AG04450 (cell line): ENCODE measurements around the gene MED25. TPM values are rescaled to one million over a fixed set of nuclear protein-coding genes. Genes with fewer than 3 reads are reported as not detected.

ENCODE experiments used
- CTCF ChIA-PET: fragments of 300-600, 350-600 bp; formaldehyde crosslinking; extraction: SDS; loops from one replicate; lab custom pipeline; 2022; ENCODE audit warnings: antibody characterized with exemption, inconsistent platforms; lab: Charles Lee
- POLR2A ChIA-PET: fragments of 350-600 bp; formaldehyde crosslinking; extraction: SDS; loops from one replicate; lab custom pipeline; 2021; ENCODE audit warnings: antibody characterized with exemption, inconsistent platforms; lab: Yijun Ruan, JAX
- DNase-seq: peaks from one replicate; pipeline ENCODE4 v3.0.0-alpha.2; 2011; ENCODE audit warnings: low read depth, low spot score
- H3K27ac ChIP-seq: one replicate; pipeline ENCODE4 v1.5.1; 2012; ENCODE audit warnings: low read depth, low read length, control low read depth
- H3K27me3 ChIP-seq: one replicate; pipeline ENCODE4 v1.6.0; 2012; ENCODE audit warnings: low read length; ENCODE audit not compliant: control insufficient read depth, insufficient read depth
- H3K4me3 ChIP-seq: 2 replicates; pipeline ENCODE4 v1.5.1; 2011; ENCODE audit warnings: mild to moderate bottlenecking, low read depth, low read length, control low read depth
- H3K9me3 ChIP-seq: 2 replicates; pipeline ENCODE4 v1.5.1; 2012; ENCODE audit warnings: low read length; ENCODE audit not compliant: control insufficient read depth, insufficient read depth
- polyA plus RNA-seq: library from polyadenylated mRNA; depleted of rRNA; stranded (reverse); fragments of >200 nt; gene quantifications from 2 replicates; pipeline ENCODE4 v1.2.3, GENCODE V29; 2011
- TF ChIP-seq, protein P1 (sequence below): IDR thresholded peaks from 2 replicates; pipeline ENCODE4 v1.5.1; 2011; ENCODE audit warnings: low read depth, low read length, control low read depth, inconsistent platforms

MED25 gene
- polyA plus RNA-seq, 1 experiment: 12.6 TPM

DNA sequence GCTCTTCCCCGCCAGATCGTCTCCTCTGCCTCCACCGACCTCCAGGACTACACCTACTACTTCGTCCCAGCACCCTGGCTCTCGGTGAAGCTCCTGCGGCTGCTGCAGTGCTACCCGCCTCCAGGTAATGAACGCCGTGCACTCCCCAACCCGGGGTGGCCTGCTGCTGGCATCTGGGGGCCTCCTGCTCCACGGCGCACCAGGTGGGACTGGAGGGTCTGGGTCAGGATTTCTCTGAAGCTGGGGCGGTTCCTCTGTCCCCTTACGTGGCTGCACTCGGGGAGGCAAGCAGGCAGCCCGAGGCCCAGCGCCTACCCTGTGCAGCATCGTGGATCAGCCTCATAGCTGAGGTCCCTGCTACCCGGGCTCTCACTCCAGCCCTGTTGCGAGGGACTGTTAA lies 22.5 kb upstream of the MED25 start:
- ChIA-PET POLR2A (no interaction called here), CTCF (no interaction called here)
- no peak for DNase-seq
- no peak overlapping the region for H3K27ac ChIP-seq
- TF ChIP-seq, protein P1, sequence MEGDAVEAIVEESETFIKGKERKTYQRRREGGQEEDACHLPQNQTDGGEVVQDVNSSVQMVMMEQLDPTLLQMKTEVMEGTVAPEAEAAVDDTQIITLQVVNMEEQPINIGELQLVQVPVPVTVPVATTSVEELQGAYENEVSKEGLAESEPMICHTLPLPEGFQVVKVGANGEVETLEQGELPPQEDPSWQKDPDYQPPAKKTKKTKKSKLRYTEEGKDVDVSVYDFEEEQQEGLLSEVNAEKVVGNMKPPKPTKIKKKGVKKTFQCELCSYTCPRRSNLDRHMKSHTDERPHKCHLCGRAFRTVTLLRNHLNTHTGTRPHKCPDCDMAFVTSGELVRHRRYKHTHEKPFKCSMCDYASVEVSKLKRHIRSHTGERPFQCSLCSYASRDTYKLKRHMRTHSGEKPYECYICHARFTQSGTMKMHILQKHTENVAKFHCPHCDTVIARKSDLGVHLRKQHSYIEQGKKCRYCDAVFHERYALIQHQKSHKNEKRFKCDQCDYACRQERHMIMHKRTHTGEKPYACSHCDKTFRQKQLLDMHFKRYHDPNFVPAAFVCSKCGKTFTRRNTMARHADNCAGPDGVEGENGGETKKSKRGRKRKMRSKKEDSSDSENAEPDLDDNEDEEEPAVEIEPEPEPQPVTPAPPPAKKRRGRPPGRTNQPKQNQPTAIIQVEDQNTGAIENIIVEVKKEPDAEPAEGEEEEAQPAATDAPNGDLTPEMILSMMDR: no peak
- H3K4me3 ChIP-seq: no peak overlapping the region
- H3K9me3 ChIP-seq: peaks cover 3% of the 10 kb centered on the region; the same call in 1 of the 2 replicates
- no peaks in the 10 kb centered on the region for H3K27me3 ChIP-seq

GRCh38 chr19:49798574-49798973 lies 19.5 kb upstream of the MED25 start:
- Histone ChIP-seq H3K9me3 (peaks cover 3% of the 10 kb centered on the region; the same call in 1 of the 2 replicates), H3K27ac (no peak overlapping the region), H3K4me3 (no peak overlapping the region), H3K27me3 (no peaks in the 10 kb centered on the region)
- ChIA-PET CTCF (no interaction called here), POLR2A (no interaction called here)
- no peak for DNase-seq
- TF ChIP-seq, protein P1: no peak

DNA sequence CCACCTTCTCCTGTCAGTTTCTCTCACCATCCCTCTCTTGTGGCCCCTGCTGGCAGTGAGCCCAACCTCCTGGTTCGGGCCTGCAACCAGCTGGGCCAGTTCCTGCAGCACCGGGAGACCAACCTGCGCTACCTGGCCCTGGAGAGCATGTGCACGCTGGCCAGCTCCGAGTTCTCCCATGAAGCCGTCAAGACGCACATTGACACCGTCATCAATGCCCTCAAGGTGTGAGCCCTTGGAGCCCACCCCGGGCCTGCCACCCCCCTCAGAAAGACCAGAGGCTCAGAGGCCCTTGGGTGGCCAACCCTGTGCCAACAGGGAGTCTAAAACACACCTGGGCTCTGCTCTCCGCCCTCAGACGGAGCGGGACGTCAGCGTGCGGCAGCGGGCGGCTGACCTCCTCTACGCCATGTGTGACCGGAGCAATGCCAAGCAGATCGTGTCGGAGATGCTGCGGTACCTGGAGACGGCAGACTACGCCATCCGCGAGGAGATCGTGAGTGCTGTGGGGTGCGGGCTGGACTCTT lies 18.8 kb upstream of the MED25 start:
- DNase-seq: no peak
- Histone ChIP-seq H3K27me3 (no peaks in the 10 kb centered on the region), H3K9me3 (peaks cover 3% of the 10 kb centered on the region; the same call in 1 of the 2 replicates), H3K4me3 (no peak overlapping the region), H3K27ac (no peak overlapping the region)
- ChIA-PET CTCF (no interaction called here), POLR2A (no interaction called here)
- TF ChIP-seq, protein P1: no peak

DNA sequence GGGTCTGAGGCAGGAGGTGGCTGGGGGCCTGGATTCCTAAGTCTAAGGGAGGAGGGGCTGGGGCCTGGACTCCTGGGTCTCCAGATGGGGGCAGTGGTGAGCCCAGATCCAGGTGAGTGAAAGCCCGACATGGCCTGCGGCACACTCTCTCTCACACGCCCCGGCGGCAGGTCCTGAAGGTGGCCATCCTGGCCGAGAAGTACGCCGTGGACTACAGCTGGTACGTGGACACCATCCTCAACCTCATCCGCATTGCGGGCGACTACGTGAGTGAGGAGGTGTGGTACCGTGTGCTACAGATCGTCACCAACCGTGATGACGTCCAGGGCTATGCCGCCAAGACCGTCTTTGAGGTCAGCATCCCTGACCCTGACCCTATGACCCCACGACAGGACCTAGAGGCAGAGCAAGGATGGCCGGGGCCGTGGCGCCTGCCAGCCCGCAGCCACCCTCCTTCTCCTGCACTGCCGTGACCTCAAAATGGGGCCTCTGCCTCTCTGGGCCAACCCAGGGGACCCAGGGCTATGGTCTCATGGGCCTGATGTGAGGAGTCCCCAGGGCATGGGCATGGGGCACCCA lies 18.2 kb upstream of the MED25 start:
- H3K4me3 ChIP-seq: no peak overlapping the region
- TF ChIP-seq, protein P1: no peak
- CTCF ChIA-PET: no interaction called here
- no peak for DNase-seq
- H3K27ac ChIP-seq: no peak overlapping the region
- H3K27me3 ChIP-seq: no peaks in the 10 kb centered on the region
- POLR2A ChIA-PET: no interaction called here
- peaks cover 3% of the 10 kb centered on the region; the same call in 1 of the 2 replicates for H3K9me3 ChIP-seq

DNA sequence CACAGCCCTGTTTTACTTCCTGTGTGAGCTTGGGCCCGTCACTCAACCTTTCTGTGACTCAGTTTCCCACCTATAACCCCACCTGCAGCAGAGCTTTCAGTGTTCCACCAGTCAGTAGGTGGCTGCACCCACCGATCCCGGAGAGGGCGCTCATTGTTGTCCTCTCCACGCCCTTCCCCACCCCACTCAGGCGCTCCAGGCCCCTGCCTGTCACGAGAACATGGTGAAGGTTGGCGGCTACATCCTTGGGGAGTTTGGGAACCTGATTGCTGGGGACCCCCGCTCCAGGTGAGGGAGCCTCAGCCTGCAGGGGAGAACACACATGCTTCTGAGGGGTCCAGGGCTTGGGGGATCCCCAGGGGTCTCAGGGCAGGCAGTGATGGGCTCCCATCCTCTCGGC lies 17.3 kb upstream of the MED25 start:
- ChIA-PET CTCF (no interaction called here), POLR2A (interaction anchor here (0.5 to 0.6 kb wide), 2 partner anchors 36 to 115 kb away, joined by 3 to 4 read pairs; no protein-coding TSS in a partner anchor)

More for the DNA sequence above, 17.3 kb upstream of the MED25 start:
- H3K27ac ChIP-seq: no peak overlapping the region
- no peak overlapping the region for H3K4me3 ChIP-seq
- H3K27me3 ChIP-seq: no peaks in the 10 kb centered on the region
- TF ChIP-seq, protein P1: no peak
- no peak for DNase-seq
- H3K9me3 ChIP-seq: peaks cover 3% of the 10 kb centered on the region; the same call in 1 of the 2 replicates
